Natural killer cell treated with Interleukin-12 subunit alpha and Interleukin-12 subunit beta and Interleukin-15 and Interleukin-18, amount 100 ng/mL, for 72 hours (primary cell): ENCODE results near the gene SPDYE6. TPM values are rescaled to one million over a fixed set of nuclear protein-coding genes. Genes with fewer than 3 reads are reported as not detected.
"Not testable (repeated sequence)": the region's sequence is repeated elsewhere in the genome, so short reads cannot be mapped to it uniquely, and the experiment has no call there.

ENCODE experiments used
- ATAC-seq, 2 donors: fragments of 150-1000 bp; cut with Tn5 transposase in 1 of 2; sonication (Bioruptor Pico), chemical (Tn5 transposase) in 1 of 2; 2 replicates each; pipeline ENCODE4 v1.10.0; 2021
- DNase-seq: peaks from one replicate; pipeline ENCODE4 v3.0.0; 2022; ENCODE audit warnings: low spot score
- H3K27ac Mint-ChIP-seq, 2 donors: 1 replicate in 1 of 2; 2 replicates in 1 of 2; pipeline ENCODE4 v1.8.0; 2022; ENCODE audit warnings: mixed read lengths in 2 of 2, mild to moderate bottlenecking in 1 of 2, moderate library complexity in 1 of 2
- H3K27me3 Mint-ChIP-seq, 2 donors: 1 replicate in 1 of 2; 2 replicates in 1 of 2; pipeline ENCODE4 v1.8.0; 2022; ENCODE audit warnings: mixed read lengths in 2 of 2
- H3K36me3 Mint-ChIP-seq: one replicate; pipeline ENCODE4 v1.8.0; 2022; ENCODE audit warnings: mixed read lengths
- H3K4me1 Mint-ChIP-seq, 2 donors: 1 replicate in 1 of 2; 2 replicates in 1 of 2; pipeline ENCODE4 v1.8.0; 2022; ENCODE audit warnings: low read depth in 2 of 2, mixed read lengths in 2 of 2, mild to moderate bottlenecking in 1 of 2
- H3K4me3 Mint-ChIP-seq: one replicate; pipeline ENCODE4 v1.8.0; 2022; ENCODE audit warnings: mixed read lengths
- H3K9me3 Mint-ChIP-seq: 2 replicates; pipeline ENCODE4 v1.8.0; 2022; ENCODE audit warnings: mixed read lengths
- total RNA-seq, 2 donors: library from RNA; stranded (reverse); gene quantifications; one replicate each; pipeline ENCODE4 v1.2.3, GENCODE V29; 2022

Gene SPDYE6
- total RNA-seq, 2 donors from 2014 or later: not detected

GRCh38 chr7:102387064-102387463 is 30.8 kb upstream of the SPDYE6 start:
- Mint-ChIP-seq H3K9me3 (no peaks in the 10 kb centered on the region), H3K27ac (no peak overlapping the region), H3K4me3 (no peak overlapping the region), H3K36me3 (peaks cover 5% of the 10 kb centered on the region), H3K27me3 (no peaks in the 10 kb centered on the region), H3K4me1 (peaks cover 0 to 4% of the 10 kb centered on the region in 2 donors)
- DNase-seq (no peak), ATAC-seq (no peak)

DNA sequence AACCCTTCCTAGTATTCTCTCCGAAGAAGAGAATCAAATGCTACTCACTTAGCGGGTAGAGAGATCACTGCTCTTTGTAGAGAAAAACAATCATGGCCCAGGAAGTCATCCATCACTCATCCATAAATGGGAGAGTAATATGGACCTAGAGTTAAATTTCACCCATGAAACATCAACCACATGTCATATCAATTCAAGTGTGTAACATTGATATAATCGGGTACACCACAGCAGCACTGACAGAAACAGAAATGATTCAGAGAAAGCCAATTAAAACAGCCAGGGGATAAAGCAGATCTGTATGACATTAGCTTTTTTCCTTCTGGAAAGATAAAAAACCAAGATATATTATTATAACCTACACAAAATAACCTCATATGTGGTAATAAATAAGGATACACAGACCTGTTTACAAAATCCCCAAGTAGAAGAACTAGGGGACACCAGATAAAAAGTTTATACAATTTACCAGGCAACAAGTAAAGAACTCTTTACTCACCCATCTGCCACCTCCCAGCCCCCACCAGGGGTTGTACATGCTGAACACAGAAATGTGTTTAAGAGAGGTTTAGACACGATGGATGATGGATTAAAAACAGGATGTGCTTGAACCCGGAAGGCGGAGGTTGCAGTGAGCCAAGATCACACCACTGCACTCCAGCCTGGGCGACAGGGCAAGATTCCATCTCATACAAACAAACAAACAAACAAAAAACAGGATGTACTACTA is 25.6 kb upstream of the SPDYE6 start:
- ATAC-seq, H3K9me3 Mint-ChIP-seq, DNase-seq, H3K27me3 Mint-ChIP-seq, H3K4me3 Mint-ChIP-seq, H3K27ac Mint-ChIP-seq, H3K4me1 Mint-ChIP-seq: not testable (repeated sequence)
- peaks cover 17% of the 10 kb centered on the region for H3K36me3 Mint-ChIP-seq

GRCh38 chr7:102380837-102381236 is 24.6 kb upstream of the SPDYE6 start:
- H3K27ac Mint-ChIP-seq: not testable (repeated sequence)

GRCh38 chr7:102376964-102377466 is 20.8 kb upstream of the SPDYE6 start:
- Mint-ChIP-seq H3K27me3 (no peaks in the 10 kb centered on the region), H3K9me3 (no peaks in the 10 kb centered on the region), H3K4me3 (no peak overlapping the region), H3K27ac (no peak overlapping the region), H3K36me3 (peaks cover 18% of the 10 kb centered on the region), H3K4me1 (peaks cover 6 to 9% of the 10 kb centered on the region in 2 donors)
- no peak for DNase-seq
- ATAC-seq: no peak

More at GRCh38 chr7:102380837-102381236, 24.6 kb upstream of the SPDYE6 start:
- not testable (repeated sequence) for H3K9me3 Mint-ChIP-seq, ATAC-seq, DNase-seq, H3K4me3 Mint-ChIP-seq, H3K4me1 Mint-ChIP-seq, H3K27me3 Mint-ChIP-seq
- peaks cover 20% of the 10 kb centered on the region for H3K36me3 Mint-ChIP-seq

DNA sequence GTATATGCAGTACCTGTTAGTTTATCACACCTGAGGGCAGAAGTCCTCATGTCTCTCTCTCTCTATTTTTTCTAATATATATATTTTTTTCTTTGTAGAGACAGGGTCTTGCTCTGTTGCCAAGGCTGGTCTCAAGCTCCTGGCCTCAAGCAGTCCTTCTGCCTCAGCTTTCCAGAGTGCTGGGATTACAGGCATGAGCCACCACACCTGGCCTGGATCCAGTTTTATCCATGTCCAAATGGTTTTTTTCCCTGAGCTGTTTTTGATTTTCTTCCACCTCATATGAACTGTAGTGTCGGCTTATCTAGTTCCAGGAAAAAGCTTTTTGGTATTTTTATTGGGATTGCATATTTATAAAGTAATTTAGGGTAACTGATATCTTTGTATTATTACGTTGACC is 16.6 kb upstream of the SPDYE6 start:
- ATAC-seq, H3K9me3 Mint-ChIP-seq, H3K27ac Mint-ChIP-seq, DNase-seq, H3K4me3 Mint-ChIP-seq, H3K27me3 Mint-ChIP-seq: not testable (repeated sequence)
- Mint-ChIP-seq H3K4me1 (peaks cover 11 to 16% of the 10 kb centered on the region in 2 donors), H3K36me3 (peaks cover 30% of the 10 kb centered on the region)

GRCh38 chr7:102370038-102370437 is 13.8 kb upstream of the SPDYE6 start:
- not testable (repeated sequence) for DNase-seq, H3K9me3 Mint-ChIP-seq, H3K27me3 Mint-ChIP-seq, H3K27ac Mint-ChIP-seq, ATAC-seq, H3K4me3 Mint-ChIP-seq
- Mint-ChIP-seq H3K4me1 (peaks cover 4 to 21% of the 10 kb centered on the region in 2 donors), H3K36me3 (peaks cover 25% of the 10 kb centered on the region)

DNA sequence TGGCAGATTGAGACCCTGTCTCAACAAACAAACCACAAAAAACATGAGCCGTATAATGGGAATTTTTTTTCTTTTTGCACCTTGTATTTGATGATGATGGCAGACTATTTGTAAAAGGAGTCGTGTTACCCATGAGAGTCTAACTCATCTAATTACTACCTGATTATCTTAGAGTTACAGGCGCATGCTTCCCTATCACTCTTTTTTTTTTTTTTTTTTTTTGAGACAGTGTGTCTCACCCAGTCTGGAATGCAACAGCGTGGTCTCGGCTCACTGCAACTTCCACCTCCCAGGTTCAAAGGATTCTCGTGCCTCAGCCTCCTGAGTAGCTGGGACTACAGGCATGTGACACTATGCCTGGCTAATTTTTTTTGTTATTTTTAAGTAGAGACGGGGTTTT is 9.1 kb upstream of the SPDYE6 start:
- Mint-ChIP-seq H3K4me1 (peaks cover 6 to 13% of the 10 kb centered on the region in 2 donors), H3K4me3 (peak overlapping the region; percentile 10), H3K36me3 (peaks cover 15% of the 10 kb centered on the region)
- H3K27ac Mint-ChIP-seq, H3K9me3 Mint-ChIP-seq, H3K27me3 Mint-ChIP-seq, ATAC-seq, DNase-seq: not testable (repeated sequence)

- ATAC-seq, H3K9me3 Mint-ChIP-seq, H3K27me3 Mint-ChIP-seq, DNase-seq, H3K36me3 Mint-ChIP-seq: not testable (repeated sequence)
- Mint-ChIP-seq H3K27ac (peak overlapping the region; percentile 79 to 92), H3K4me3 (peak overlapping the region; percentile 89), H3K4me1 (peaks cover 6 to 10% of the 10 kb centered on the region in 2 donors)
These were observed 8.2 kb upstream of the SPDYE6 start for GRCh38 chr7:102364394-102364886.

GRCh38 chr7:102363549-102364393 is 7.5 kb upstream of the SPDYE6 start:
- Mint-ChIP-seq H3K4me1 (peaks cover 6 to 10% of the 10 kb centered on the region in 2 donors), H3K27ac (peak overlapping the region; percentile 79 to 92), H3K4me3 (peak overlapping the region; percentile 89)
- H3K9me3 Mint-ChIP-seq, H3K36me3 Mint-ChIP-seq, H3K27me3 Mint-ChIP-seq: not testable (repeated sequence)
- ATAC-seq (peak; percentile 100), DNase-seq (peak; percentile 98)

- H3K4me1 Mint-ChIP-seq, H3K9me3 Mint-ChIP-seq, DNase-seq, ATAC-seq, H3K4me3 Mint-ChIP-seq, H3K27me3 Mint-ChIP-seq, H3K36me3 Mint-ChIP-seq, H3K27ac Mint-ChIP-seq: not testable (repeated sequence)
These were observed 9.3 kb downstream of the SPDYE6 start for GRCh38 chr7:102346983-102347382.

DNA sequence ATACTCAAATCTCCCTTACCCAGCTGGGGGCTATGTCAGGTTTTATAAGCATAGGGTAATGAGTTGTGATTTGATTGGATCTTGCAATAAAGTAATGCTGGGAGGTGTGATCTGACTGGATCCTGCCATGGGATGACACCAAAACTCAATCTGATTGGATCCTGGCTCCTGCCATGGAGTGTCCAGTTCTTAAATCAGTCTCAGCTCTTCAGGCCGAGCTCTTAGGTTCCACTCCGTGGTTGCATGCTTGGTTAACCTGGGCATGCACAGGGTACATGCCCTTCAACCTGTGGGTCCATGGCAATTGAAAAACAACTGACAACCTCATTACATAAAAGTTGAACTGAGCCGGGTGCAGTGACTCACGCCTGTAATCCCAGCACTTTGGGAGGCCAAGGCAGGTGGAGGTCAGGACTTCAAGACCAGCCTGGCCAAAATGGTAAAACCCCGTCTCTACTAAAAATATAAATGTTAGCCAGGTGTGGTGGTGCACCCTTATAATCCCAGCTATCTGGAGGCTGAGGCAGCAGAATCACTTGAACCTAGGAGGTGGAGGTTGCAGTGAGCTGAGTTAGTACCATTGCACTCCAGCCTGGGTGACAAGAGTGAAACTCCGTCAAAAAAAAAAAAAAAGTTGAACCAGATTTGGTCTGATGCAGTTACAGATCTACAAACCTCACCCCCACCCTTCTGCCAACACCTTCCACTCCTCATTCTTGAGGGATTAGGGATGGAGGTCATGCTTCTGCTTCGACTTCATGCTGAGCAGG is 15.5 kb downstream of the SPDYE6 start:
- H3K36me3 Mint-ChIP-seq, DNase-seq, ATAC-seq, H3K27ac Mint-ChIP-seq, H3K9me3 Mint-ChIP-seq, H3K4me1 Mint-ChIP-seq, H3K4me3 Mint-ChIP-seq, H3K27me3 Mint-ChIP-seq: not testable (repeated sequence)

GRCh38 chr7:102337420-102337819 is 18.8 kb downstream of the SPDYE6 start:
- not testable (repeated sequence) for H3K27ac Mint-ChIP-seq, H3K27me3 Mint-ChIP-seq, ATAC-seq, DNase-seq, H3K4me3 Mint-ChIP-seq, H3K9me3 Mint-ChIP-seq, H3K4me1 Mint-ChIP-seq, H3K36me3 Mint-ChIP-seq

DNA sequence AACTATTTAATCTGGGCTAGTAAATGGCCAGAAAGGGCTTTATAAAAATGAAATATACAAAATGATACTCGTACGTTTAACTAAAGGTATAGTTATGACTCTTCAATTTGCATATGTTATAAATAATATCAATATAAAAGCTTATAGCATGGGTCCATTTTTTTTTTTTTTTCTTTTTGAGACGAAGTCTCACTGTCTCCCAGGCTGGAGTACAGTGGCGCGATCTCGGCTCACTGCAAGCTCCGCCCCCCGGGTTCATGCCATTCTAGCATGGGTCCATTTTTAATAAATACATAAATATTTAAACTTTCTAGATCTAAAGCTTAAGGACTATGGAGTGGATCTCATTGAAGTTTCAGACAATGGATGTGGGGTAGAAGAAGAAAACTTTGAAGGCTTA is 19.2 kb downstream of the SPDYE6 start:
- H3K36me3 Mint-ChIP-seq, H3K4me3 Mint-ChIP-seq, H3K27me3 Mint-ChIP-seq: not testable (repeated sequence)

More for the DNA sequence above, 19.2 kb downstream of the SPDYE6 start:
- not testable (repeated sequence) for H3K27ac Mint-ChIP-seq, ATAC-seq, H3K4me1 Mint-ChIP-seq, DNase-seq, H3K9me3 Mint-ChIP-seq
